ENCODE results near the gene CACNA2D1. TPM values are rescaled to one million over a fixed set of nuclear protein-coding genes. Genes with fewer than 3 reads are reported as not detected.

CACNA2D1 gene
- total and polyA plus RNA-seq, 8 donors, result 1.8 to 72.7 (median 5.7) TPM

DNA sequence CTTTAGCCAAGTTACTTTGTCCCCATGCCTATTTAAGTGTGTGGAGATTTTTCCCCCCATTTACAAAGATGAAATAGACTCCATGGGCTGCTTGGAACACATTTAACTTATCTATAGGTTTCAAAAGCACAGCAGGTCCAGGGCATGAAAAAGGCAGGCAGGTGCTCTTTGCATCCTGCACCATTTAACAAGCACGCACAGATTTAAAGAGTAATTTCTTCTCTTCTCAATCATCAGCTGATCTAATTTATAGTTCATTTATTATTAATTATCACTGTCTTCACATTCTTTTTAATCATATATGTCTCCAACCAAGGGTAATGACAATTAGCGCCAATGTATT, 156.8 kb downstream of the CACNA2D1 start:
- intact Hi-C loops (cut with DNase I; ENCODE audit: low total_unique reads), result no loop called here
- H3K27me3 ChIP-seq, result no peaks in the 10 kb centered on the region
- no peaks in the 10 kb centered on the region for H3K36me3 ChIP-seq
- no peak for DNase-seq
- H3K4me3 ChIP-seq, result no peak overlapping the region
- WGBS, 5 donors, result 91 to 97% (median 92%) methylated on average over 2 of the region's 2 CpGs
- no peak for TF ChIP-seq POLR2AphosphoS5 (IDR thresholded peaks at IDR 0.05)
- TF ChIP-seq, protein P1, sequence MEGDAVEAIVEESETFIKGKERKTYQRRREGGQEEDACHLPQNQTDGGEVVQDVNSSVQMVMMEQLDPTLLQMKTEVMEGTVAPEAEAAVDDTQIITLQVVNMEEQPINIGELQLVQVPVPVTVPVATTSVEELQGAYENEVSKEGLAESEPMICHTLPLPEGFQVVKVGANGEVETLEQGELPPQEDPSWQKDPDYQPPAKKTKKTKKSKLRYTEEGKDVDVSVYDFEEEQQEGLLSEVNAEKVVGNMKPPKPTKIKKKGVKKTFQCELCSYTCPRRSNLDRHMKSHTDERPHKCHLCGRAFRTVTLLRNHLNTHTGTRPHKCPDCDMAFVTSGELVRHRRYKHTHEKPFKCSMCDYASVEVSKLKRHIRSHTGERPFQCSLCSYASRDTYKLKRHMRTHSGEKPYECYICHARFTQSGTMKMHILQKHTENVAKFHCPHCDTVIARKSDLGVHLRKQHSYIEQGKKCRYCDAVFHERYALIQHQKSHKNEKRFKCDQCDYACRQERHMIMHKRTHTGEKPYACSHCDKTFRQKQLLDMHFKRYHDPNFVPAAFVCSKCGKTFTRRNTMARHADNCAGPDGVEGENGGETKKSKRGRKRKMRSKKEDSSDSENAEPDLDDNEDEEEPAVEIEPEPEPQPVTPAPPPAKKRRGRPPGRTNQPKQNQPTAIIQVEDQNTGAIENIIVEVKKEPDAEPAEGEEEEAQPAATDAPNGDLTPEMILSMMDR (IDR thresholded peaks at IDR 0.05), result no peak
- H3K4me1 ChIP-seq, result peaks cover 4 to 17% (median 7%) of the 10 kb centered on the region in 4 donors
- H3K9me3 ChIP-seq, result peaks cover 0 to under 1% (median 0%) of the 10 kb centered on the region in 4 donors
- H3K27ac ChIP-seq, result no peak overlapping the region

DNA sequence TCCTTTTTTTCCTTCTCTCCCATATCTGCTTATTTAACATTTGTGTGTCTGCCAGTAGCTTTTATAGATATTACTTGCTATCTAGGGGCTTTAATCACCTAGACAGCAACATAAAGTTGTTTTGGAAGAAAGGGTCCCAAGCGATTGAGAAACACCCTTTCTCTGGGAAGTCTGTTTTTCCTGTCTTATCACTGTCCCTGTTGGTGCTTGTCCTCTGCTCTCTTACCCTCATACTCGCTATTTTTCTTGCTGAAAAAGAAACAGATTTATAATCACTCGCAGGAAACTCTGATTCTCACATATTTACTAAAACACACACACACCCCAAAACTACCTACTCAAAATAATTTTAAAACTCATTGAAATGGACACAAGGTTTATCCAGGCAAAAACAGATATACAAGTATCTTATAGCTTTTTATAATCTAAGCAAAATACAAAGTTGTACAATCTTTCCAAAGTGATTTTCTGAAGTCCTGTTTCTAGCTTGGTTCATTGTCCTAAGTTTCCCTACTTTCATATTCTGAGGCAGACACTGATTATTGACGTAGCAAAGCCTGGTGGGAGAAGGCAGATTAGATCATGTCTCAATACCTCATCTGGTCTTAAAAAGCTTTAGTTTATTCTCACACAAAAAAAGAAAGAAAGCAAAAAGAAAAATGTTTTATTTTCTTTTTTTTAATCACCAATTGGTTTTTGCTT, 157.3 kb downstream of the CACNA2D1 start:
- WGBS, 5 donors, result 73 to 80% (median 76%) methylated on average over 4 of the region's 4 CpGs
- H3K27me3 ChIP-seq, result no peaks in the 10 kb centered on the region
- H3K4me3 ChIP-seq, result no peak overlapping the region
- intact Hi-C loops (cut with DNase I; ENCODE audit: low total_unique reads), result no loop called here
- H3K9me3 ChIP-seq, result no peaks in the 10 kb centered on the region
- no peak overlapping the region for H3K27ac ChIP-seq
- peaks cover 4 to 17% (median 7%) of the 10 kb centered on the region in 4 donors for H3K4me1 ChIP-seq
- H3K36me3 ChIP-seq, result no peaks in the 10 kb centered on the region
- TF ChIP-seq EP300 (IDR thresholded peaks at IDR 0.05) (no peak), POLR2AphosphoS5 (IDR thresholded peaks at IDR 0.05) (no peak), POLR2A (IDR thresholded peaks at IDR 0.05) (no peak)
- TF ChIP-seq, protein P1 (IDR thresholded peaks at IDR 0.05), result no peak
- no peak for DNase-seq

DNA sequence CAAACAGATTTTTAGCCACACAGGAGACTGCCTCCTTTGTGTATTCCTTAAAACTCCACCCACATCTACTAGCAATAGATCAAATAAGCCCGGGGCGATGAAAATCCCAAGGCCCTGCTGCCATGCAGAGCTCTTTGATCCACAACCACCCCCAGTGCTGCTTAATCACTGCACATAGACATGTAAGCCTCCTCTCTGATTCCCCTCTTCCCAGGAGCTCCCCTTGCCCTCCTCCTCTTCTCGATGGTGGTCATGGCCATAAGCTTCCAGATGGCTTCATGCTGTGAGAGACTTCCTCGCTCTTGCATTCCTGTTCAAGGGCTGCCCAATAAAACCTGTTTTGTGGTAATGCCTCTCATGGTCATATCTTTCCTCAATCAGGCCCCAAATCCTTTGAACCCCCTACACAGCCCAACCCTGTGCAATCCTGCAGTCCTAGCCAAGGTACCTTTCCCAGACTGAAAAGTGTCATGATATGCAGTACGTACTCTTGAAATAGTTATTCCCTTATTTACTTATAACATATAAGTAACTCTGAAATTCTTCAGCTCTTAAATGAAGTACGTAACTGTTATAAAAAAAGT, 158.5 kb downstream of the CACNA2D1 start:
- DNase-seq, result no peak
- Histone ChIP-seq H3K36me3 (no peaks in the 10 kb centered on the region), H3K27ac (no peak overlapping the region), H3K4me1 (peaks cover 4 to 17% (median 7%) of the 10 kb centered on the region in 4 donors), H3K4me3 (no peak overlapping the region), H3K27me3 (no peaks in the 10 kb centered on the region), H3K9me3 (no peaks in the 10 kb centered on the region)
- no peak for TF ChIP-seq POLR2A (IDR thresholded peaks at IDR 0.05)
- no peak for TF ChIP-seq POLR2AphosphoS5 (IDR thresholded peaks at IDR 0.05)
- TF ChIP-seq, protein P1 (IDR thresholded peaks at IDR 0.05), result no peak
- TF ChIP-seq EP300 (IDR thresholded peaks at IDR 0.05), result no peak
- intact Hi-C loops (cut with DNase I; ENCODE audit: low total_unique reads), result no loop called here
- 86 to 90% (median 90%) methylated on average over 6 of the region's 6 CpGs for WGBS, 5 donors

DNA sequence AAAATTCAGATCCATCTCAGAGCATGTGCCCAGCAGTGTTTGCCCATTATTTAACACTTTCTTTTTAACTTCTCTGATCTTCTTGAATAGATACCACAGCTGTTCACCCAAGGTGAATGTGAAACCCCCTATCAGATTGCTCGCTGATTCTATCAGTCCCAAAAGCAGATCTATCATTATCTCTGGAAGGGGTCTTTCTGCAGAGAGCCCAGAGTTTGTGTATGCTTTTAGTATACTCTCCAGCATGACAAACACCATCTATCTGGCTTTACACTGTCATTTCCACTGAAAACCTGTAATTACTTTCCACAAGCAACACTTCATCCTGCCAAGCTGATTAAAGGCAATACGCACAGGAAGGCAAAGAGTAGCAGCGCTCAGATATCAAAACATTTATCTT, 168.2 kb downstream of the CACNA2D1 start:
- no peak overlapping the region for H3K27ac ChIP-seq
- WGBS, 5 donors, result 80 to 88% (median 83%) methylated on average over 3 of the region's 3 CpGs
- TF ChIP-seq, protein P1 (IDR thresholded peaks at IDR 0.05), result no peak
- no peak for TF ChIP-seq POLR2A (IDR thresholded peaks at IDR 0.05)
- no peak for TF ChIP-seq POLR2AphosphoS5 (IDR thresholded peaks at IDR 0.05)
- TF ChIP-seq EP300 (IDR thresholded peaks at IDR 0.05), result no peak
- no peaks in the 10 kb centered on the region for H3K9me3 ChIP-seq
- no peak for DNase-seq
- H3K27me3 ChIP-seq, result no peaks in the 10 kb centered on the region
- intact Hi-C loops (cut with DNase I; ENCODE audit: low total_unique reads), result no loop called here
- H3K4me1 ChIP-seq, result no peaks in the 10 kb centered on the region
- no peaks in the 10 kb centered on the region for H3K36me3 ChIP-seq
- no peak overlapping the region for H3K4me3 ChIP-seq
